SK-N-SH (cell line): ENCODE data around the gene NXPH4. TPM values are rescaled to one million over a fixed set of nuclear protein-coding genes. Genes with fewer than 3 reads are reported as not detected.

Source experiments
- CHD2 ChIP-seq: fragments of 150-350 bp; IDR thresholded peaks from 2 replicates; pipeline ENCODE4 v1.6.1; 2018; ENCODE audit warnings: low read length; ENCODE audit not compliant: partially characterized antibody
- EP300 ChIP-seq, 2 experiments: IDR thresholded peaks; 2 replicates each; pipeline versions ENCODE4 v1.4.0 to v1.6.1; 2012; ENCODE audit warnings: borderline replicate concordance in 1 of 2, low read depth in 1 of 2, low read length in 1 of 2
- EZH2phosphoT487 ChIP-seq: fragments of 200-600 bp; sonication (generic); IDR thresholded peaks from 2 replicates; pipeline ENCODE4 v1.6.1; 2017; ENCODE audit warnings: low read depth, mixed run types, mild to moderate bottlenecking, antibody characterized with exemption, moderate library complexity, borderline replicate concordance
- FOSL2 ChIP-seq: IDR thresholded peaks from 2 replicates; pipeline ENCODE4 v1.4.0; 2012; ENCODE audit warnings: low read depth, mild to moderate bottlenecking, moderate library complexity, borderline replicate concordance
- FOXJ3 ChIP-seq: sonication (generic); formaldehyde crosslinking; IDR thresholded peaks from 2 replicates; pipeline ENCODE4 v1.5.1; 2020; ENCODE audit warnings: mild to moderate bottlenecking, missing genetic modification reagents
- GABPA ChIP-seq: IDR thresholded peaks from 2 replicates; pipeline ENCODE4 v1.4.0; 2012; ENCODE audit warnings: low read depth, mild to moderate bottlenecking
- JUND ChIP-seq: IDR thresholded peaks from 2 replicates; pipeline ENCODE4 v1.4.0; 2012
- NFIC ChIP-seq: IDR thresholded peaks from 2 replicates; pipeline ENCODE4 v1.4.0; 2012; ENCODE audit warnings: borderline replicate concordance
- NRF1 ChIP-seq: IDR thresholded peaks from 2 replicates; pipeline ENCODE4 v1.6.1; 2012; ENCODE audit warnings: low read depth, mild to moderate bottlenecking, low read length
- TAF1 ChIP-seq: IDR thresholded peaks from 2 replicates; pipeline ENCODE4 v1.6.1; 2012; ENCODE audit warnings: low read depth, mild to moderate bottlenecking, low read length, moderate library complexity, borderline replicate concordance
- TEAD4 ChIP-seq: IDR thresholded peaks from 2 replicates; pipeline ENCODE4 v1.4.0; 2012; ENCODE audit warnings: mild to moderate bottlenecking, borderline replicate concordance; ENCODE audit not compliant: insufficient read depth
- YY1 ChIP-seq: IDR thresholded peaks from 2 replicates; pipeline ENCODE4 v1.4.0; 2012; ENCODE audit warnings: low read depth, mild to moderate bottlenecking
- polyA plus RNA-seq, 3 experiments: library from polyadenylated mRNA; depleted of rRNA; stranded (reverse); fragments of >200 nt; gene quantifications; 2 replicates each; pipeline ENCODE4 v1.2.3, GENCODE V29; 2012
- TF ChIP-seq, protein P1 (sequence below): IDR thresholded peaks from 2 replicates; pipeline ENCODE4 v1.6.1; 2012; ENCODE audit warnings: mild to moderate bottlenecking, low read depth, low read length, moderate library complexity
- TF ChIP-seq, protein P2 (sequence below): IDR thresholded peaks from 2 replicates; pipeline ENCODE4 v1.4.0; 2012; ENCODE audit warnings: low read depth
- TF ChIP-seq, protein P3 (sequence below): fragments of 200-600 bp; sonication (generic); IDR thresholded peaks from 2 replicates; pipeline ENCODE4 v1.6.1; 2017; ENCODE audit warnings: antibody characterized with exemption, mild to moderate bottlenecking, moderate library complexity
- TF ChIP-seq, protein P4 (sequence below): IDR thresholded peaks from 2 replicates; pipeline ENCODE4 v1.4.0; 2012; ENCODE audit warnings: low read depth, borderline replicate concordance
- TF ChIP-seq, protein P5 (sequence below): fragments of 150-350 bp; IDR thresholded peaks from 2 replicates; pipeline ENCODE4 v1.6.1; 2017; ENCODE audit warnings: antibody characterized with exemption, low read length, low read depth, borderline replicate concordance
- TF ChIP-seq, protein P6 (sequence below): IDR thresholded peaks from 2 replicates; pipeline ENCODE4; 2012

The NXPH4 gene
- polyA plus RNA-seq, 1 of the 3 experiments (the other 2 are of a cell fraction), result 0.31 TPM

DNA sequence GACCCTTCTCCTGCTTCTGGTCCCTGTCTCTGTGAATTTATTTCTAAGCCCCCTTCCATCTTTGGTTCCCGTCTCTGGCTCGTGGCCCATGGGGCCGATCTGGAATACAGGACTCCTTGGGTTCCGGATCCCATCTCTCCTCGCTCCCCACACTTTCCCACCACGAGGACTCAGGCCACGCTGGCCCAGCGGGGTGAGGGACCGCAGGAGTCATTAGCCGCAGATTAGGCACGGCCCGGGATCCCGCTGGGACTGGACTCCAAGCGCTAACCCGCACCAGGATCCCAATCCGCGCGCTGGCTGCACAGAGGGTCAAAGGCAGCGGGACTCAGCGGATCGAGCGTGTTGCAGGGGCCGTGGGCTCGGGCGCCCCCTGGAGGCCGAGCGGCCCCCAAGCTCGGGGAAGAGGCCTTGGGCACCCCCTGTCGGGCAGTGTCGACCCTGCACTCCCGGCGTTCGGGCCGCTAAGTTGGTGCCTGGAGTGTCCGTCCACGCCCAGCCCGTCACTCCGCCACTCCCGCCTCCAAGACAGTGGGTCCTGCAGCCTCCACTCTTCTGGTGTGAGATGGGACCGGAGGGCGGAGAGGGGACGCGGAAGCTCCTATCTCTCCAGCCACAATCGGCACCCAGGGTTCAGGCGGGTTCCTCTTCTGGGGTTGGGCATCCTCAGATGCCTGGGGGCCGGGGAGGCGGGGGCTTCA, 22.4 kb downstream of the NXPH4 start (continued):
- TF ChIP-seq, protein P1, sequence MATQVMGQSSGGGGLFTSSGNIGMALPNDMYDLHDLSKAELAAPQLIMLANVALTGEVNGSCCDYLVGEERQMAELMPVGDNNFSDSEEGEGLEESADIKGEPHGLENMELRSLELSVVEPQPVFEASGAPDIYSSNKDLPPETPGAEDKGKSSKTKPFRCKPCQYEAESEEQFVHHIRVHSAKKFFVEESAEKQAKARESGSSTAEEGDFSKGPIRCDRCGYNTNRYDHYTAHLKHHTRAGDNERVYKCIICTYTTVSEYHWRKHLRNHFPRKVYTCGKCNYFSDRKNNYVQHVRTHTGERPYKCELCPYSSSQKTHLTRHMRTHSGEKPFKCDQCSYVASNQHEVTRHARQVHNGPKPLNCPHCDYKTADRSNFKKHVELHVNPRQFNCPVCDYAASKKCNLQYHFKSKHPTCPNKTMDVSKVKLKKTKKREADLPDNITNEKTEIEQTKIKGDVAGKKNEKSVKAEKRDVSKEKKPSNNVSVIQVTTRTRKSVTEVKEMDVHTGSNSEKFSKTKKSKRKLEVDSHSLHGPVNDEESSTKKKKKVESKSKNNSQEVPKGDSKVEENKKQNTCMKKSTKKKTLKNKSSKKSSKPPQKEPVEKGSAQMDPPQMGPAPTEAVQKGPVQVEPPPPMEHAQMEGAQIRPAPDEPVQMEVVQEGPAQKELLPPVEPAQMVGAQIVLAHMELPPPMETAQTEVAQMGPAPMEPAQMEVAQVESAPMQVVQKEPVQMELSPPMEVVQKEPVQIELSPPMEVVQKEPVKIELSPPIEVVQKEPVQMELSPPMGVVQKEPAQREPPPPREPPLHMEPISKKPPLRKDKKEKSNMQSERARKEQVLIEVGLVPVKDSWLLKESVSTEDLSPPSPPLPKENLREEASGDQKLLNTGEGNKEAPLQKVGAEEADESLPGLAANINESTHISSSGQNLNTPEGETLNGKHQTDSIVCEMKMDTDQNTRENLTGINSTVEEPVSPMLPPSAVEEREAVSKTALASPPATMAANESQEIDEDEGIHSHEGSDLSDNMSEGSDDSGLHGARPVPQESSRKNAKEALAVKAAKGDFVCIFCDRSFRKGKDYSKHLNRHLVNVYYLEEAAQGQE, result no peak
- TF ChIP-seq TAF1, result peak; percentile 40; the same call in 1 of the 2 replicates
- TF ChIP-seq YY1, result no peak
- no peak for TF ChIP-seq FOXJ3 (CRISPR knock-in tag)
- TF ChIP-seq EP300 (IDR thresholded peaks at IDR 0.05; ENCODE audit: borderline replicate concordance in 1 of 2, low read depth in 1 of 2, low read length in 1 of 2), result no peak
- TF ChIP-seq, protein P2, sequence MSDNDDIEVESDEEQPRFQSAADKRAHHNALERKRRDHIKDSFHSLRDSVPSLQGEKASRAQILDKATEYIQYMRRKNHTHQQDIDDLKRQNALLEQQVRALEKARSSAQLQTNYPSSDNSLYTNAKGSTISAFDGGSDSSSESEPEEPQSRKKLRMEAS, result 0 out of 2 replicates have a peak, but pooled peaks have one; percentile 32
- TF ChIP-seq CHD2, result peak; percentile 56
- TF ChIP-seq, protein P3, sequence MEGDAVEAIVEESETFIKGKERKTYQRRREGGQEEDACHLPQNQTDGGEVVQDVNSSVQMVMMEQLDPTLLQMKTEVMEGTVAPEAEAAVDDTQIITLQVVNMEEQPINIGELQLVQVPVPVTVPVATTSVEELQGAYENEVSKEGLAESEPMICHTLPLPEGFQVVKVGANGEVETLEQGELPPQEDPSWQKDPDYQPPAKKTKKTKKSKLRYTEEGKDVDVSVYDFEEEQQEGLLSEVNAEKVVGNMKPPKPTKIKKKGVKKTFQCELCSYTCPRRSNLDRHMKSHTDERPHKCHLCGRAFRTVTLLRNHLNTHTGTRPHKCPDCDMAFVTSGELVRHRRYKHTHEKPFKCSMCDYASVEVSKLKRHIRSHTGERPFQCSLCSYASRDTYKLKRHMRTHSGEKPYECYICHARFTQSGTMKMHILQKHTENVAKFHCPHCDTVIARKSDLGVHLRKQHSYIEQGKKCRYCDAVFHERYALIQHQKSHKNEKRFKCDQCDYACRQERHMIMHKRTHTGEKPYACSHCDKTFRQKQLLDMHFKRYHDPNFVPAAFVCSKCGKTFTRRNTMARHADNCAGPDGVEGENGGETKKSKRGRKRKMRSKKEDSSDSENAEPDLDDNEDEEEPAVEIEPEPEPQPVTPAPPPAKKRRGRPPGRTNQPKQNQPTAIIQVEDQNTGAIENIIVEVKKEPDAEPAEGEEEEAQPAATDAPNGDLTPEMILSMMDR, result peak; percentile 99
- TF ChIP-seq, protein P4, sequence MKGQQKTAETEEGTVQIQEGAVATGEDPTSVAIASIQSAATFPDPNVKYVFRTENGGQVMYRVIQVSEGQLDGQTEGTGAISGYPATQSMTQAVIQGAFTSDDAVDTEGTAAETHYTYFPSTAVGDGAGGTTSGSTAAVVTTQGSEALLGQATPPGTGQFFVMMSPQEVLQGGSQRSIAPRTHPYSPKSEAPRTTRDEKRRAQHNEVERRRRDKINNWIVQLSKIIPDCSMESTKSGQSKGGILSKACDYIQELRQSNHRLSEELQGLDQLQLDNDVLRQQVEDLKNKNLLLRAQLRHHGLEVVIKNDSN, result no peak
- TF ChIP-seq NFIC, result no peak
- no peak for TF ChIP-seq EZH2phosphoT487
- no peak for TF ChIP-seq GABPA
- TF ChIP-seq JUND, result no peak
- TF ChIP-seq TEAD4, result no peak
- TF ChIP-seq NRF1, result no peak
- TF ChIP-seq, protein P5, sequence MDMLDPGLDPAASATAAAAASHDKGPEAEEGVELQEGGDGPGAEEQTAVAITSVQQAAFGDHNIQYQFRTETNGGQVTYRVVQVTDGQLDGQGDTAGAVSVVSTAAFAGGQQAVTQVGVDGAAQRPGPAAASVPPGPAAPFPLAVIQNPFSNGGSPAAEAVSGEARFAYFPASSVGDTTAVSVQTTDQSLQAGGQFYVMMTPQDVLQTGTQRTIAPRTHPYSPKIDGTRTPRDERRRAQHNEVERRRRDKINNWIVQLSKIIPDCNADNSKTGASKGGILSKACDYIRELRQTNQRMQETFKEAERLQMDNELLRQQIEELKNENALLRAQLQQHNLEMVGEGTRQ, result no peak
- no peak for TF ChIP-seq FOSL2
- TF ChIP-seq, protein P6, sequence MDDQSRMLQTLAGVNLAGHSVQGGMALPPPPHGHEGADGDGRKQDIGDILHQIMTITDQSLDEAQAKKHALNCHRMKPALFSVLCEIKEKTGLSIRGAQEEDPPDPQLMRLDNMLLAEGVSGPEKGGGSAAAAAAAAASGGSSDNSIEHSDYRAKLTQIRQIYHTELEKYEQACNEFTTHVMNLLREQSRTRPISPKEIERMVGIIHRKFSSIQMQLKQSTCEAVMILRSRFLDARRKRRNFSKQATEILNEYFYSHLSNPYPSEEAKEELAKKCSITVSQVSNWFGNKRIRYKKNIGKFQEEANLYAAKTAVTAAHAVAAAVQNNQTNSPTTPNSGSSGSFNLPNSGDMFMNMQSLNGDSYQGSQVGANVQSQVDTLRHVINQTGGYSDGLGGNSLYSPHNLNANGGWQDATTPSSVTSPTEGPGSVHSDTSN, result peak; percentile 33; the same call in 1 of the 2 replicates
